Mucosa of descending colon (tissue), 3 donors: Measurements from ENCODE around the gene RPSA. TPM values are rescaled to one million over a fixed set of nuclear protein-coding genes. Genes with fewer than 3 reads are reported as not detected.

Source experiments
- ATAC-seq: fragments of 200-7000 bp; cut with Tn5 transposase; one replicate; pipeline ENCODE4 v1.9.1; 2020; ENCODE audit warnings: mild to moderate bottlenecking, moderate library complexity
- DNase-seq, 3 donors: peaks; one replicate each; pipeline ENCODE4 v3.0.0-alpha.2; 2020
- H3K36me3 ChIP-seq: fragments of 200-600 bp; one replicate; pipeline ENCODE4 v1.8.0; 2021; ENCODE audit warnings: low read depth, mild to moderate bottlenecking
- H3K4me1 ChIP-seq: fragments of 200-600 bp; one replicate; pipeline ENCODE4 v1.8.0; 2021; ENCODE audit warnings: low read depth, mild to moderate bottlenecking
- H3K4me3 ChIP-seq: fragments of 200-600 bp; one replicate; pipeline ENCODE4 v1.8.0; 2021; ENCODE audit warnings: mild to moderate bottlenecking
- H3K9me3 ChIP-seq: fragments of 200-600 bp; one replicate; pipeline ENCODE4 v1.8.0; 2021; ENCODE audit warnings: mild to moderate bottlenecking
- intact Hi-C, 2 donors: fragments of 100-400 bp; cut with DNase I in 1 of 2; cut with micrococcal nuclease in 1 of 2; formaldehyde crosslinking; loops; one replicate each; pipeline versions ENCODE4 v1.11.0 to v1.11.1; 2022; cut with DNase I, micrococcal nuclease
- total RNA-seq, 3 donors: library from RNA; stranded (reverse); fragmentation: NEBNext Ultra II Directional in 2 of 3; extraction: Animal tissue kit (Norgen Biotek cat#: 25700) in 2 of 3; gene quantifications; one replicate each; pipeline versions ENCODE4 v1.2.1 to v1.2.4, GENCODE V29; 2021 to 2023
- TF ChIP-seq, protein P1 (sequence below): fragments of 200-600 bp; IDR thresholded peaks from one replicate; pipeline ENCODE4 v1.8.0; 2022; ENCODE audit warnings: antibody characterized with exemption, mild to moderate bottlenecking
- donor health status: DM: no; HTN: no; CAD: no; lungs with moderate emphysema.
- donor health status: DM: no; HTN: no; CAD: no.
- donor health status: DM: no; HTN: yes; CAD: no.

Gene RPSA
- total RNA-seq, 3 donors from 2014 or later: 692 to 1,050 (median 908) TPM

DNA sequence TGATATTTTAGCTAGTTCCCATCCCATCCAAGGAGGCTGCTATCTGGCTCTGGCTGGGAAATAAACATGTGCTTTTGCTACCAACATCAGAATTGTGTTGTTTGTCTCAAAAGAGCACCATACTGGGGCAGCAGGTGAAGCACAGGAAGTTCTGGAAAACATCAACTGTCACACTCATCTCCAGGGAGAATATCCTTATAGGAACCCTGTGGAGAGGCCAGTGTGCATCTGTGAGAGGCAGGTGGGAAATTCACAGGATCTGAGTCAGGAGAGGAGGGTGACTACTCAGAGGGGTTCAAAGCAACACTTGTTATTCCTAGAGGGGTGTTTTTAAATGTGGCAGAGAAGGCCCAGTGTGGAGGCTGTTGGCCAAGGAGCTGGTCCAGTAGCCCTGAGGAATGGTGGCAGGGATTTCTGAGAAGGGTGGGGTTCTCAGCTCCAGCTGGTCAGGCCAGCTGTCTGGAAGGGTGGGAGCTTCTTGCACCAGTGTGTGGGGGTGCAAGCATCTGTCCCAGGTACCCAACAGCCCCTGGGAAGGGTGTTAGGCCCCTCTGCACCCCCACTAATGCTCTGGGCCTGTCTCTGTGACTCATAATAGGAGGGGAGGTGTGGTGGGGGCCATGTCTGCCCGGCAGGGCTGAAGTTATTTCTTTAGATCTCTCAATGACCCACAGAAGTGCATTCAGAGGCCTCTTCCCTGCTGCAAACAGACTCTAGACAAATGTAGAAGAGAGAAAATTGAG, 28.7 kb downstream of the RPSA start:
- Histone ChIP-seq H3K4me3 (no peak overlapping the region), H3K9me3 (no peaks in the 10 kb centered on the region), H3K4me1 (no peaks in the 10 kb centered on the region), H3K36me3 (no peaks in the 10 kb centered on the region)
- intact Hi-C loops: no loop called here
- TF ChIP-seq, protein P1, sequence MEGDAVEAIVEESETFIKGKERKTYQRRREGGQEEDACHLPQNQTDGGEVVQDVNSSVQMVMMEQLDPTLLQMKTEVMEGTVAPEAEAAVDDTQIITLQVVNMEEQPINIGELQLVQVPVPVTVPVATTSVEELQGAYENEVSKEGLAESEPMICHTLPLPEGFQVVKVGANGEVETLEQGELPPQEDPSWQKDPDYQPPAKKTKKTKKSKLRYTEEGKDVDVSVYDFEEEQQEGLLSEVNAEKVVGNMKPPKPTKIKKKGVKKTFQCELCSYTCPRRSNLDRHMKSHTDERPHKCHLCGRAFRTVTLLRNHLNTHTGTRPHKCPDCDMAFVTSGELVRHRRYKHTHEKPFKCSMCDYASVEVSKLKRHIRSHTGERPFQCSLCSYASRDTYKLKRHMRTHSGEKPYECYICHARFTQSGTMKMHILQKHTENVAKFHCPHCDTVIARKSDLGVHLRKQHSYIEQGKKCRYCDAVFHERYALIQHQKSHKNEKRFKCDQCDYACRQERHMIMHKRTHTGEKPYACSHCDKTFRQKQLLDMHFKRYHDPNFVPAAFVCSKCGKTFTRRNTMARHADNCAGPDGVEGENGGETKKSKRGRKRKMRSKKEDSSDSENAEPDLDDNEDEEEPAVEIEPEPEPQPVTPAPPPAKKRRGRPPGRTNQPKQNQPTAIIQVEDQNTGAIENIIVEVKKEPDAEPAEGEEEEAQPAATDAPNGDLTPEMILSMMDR: no peak
- DNase-seq (no peak), ATAC-seq (no peak)

DNA sequence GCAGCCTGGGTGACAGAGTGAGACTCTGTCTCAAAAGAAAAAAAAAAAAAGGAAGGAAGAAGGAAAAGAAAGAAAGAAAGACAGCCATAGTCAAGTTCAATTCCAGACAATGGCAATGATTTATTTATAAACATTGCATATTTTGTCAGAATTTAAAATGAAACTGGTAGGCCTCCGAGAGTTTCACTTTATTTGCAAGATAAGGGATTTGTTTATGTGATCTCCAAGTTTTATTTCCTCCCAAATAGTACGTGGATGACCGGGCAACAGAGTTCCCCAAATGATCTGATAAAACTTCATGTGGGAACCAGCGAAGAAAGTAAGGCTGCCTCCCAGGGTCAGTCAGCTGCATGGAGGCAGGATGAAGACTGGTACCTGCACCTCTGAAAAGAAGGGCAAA, 32.4 kb downstream of the RPSA start:
- Histone ChIP-seq H3K4me1 (no peaks in the 10 kb centered on the region), H3K4me3 (no peak overlapping the region), H3K36me3 (no peaks in the 10 kb centered on the region), H3K9me3 (no peaks in the 10 kb centered on the region)
- DNase-seq (no peak), ATAC-seq (no peak)
- TF ChIP-seq, protein P1: no peak
- intact Hi-C loops: no loop called here

DNA sequence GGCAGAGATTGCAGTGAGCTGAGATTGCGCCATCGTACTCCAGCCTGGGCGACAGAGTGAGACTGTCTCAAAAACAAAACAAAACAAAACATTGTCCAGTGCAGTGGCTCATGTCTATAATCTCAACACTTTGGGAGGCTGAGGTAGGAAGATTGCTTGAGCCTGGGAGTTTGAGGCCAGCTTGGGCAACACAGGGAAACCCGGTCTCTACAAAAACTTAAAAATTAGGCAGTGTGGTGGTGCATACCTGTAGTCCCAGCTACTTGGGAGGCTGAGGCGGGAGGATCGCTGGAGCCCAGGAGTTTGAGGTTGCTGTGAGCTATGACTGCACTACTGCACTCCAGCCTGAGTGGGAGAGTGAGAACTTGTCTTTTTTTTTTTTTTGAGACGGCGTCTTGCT, 33.8 kb downstream of the RPSA start:
- ATAC-seq: no peak
- Histone ChIP-seq H3K4me1 (no peaks in the 10 kb centered on the region), H3K4me3 (no peak overlapping the region), H3K36me3 (no peaks in the 10 kb centered on the region), H3K9me3 (no peaks in the 10 kb centered on the region)
- no peak for DNase-seq
- TF ChIP-seq, protein P1: no peak
- intact Hi-C loops: loop anchor here in 1 of 2 donors (10.0 kb wide), 1 partner anchor 54 kb away; no protein-coding TSS in a partner anchor

DNA sequence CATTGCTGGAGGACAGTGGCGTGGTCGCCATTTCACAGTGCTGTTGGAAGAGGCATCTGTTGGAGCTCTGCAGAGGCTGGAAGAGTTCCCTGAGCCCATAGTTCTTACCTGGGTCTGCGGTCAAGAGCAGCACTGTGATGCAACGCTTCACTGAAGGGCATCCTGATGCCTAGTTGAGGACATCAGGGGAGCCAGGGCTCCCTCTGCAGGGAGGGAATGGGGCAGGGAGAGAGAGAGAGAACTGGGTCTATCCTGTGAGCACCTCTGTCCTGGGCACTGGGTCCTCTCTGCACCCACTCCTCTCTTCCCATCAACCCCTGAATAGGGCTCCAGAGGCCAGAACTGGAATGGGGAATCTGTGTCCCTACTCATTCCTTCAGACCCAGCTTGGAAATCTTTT, 37.0 kb downstream of the RPSA start:
- DNase-seq (no peak), ATAC-seq (no peak)

DNA sequence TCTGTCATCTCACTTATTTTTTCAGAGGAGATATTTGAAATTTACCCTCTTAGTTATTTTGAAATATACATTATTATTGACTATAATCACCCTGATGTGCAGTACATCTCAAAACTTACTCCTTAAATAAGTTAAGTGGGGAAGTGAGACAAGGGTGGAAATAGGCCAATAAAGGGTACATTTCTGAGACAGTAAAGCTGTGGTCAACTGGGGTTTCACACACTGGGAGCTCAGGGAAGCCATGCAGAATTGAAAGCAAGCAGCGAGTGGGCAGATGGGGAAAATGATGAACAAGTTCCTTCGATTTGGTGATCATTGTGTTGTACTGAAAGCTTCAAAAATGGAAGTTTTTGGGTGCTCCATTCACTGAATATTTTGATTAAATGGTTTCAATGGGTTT, 39.4 kb downstream of the RPSA start:
- Histone ChIP-seq H3K9me3 (no peaks in the 10 kb centered on the region), H3K36me3 (no peaks in the 10 kb centered on the region), H3K4me1 (peaks cover 11% of the 10 kb centered on the region), H3K4me3 (no peak overlapping the region)
- DNase-seq (no peak), ATAC-seq (no peak)
- intact Hi-C loops: loop anchor here (5.0 to 10.0 kb wide), 2 partner anchors 49 to 51 kb away; no protein-coding TSS in a partner anchor
- TF ChIP-seq, protein P1: no peak

More for the DNA sequence above, 37.0 kb downstream of the RPSA start:
- Histone ChIP-seq H3K4me1 (peaks cover 5% of the 10 kb centered on the region), H3K4me3 (no peak overlapping the region), H3K9me3 (no peaks in the 10 kb centered on the region), H3K36me3 (no peaks in the 10 kb centered on the region)
- TF ChIP-seq, protein P1: no peak
- intact Hi-C loops: loop anchor here in 1 of 2 donors (10.0 kb wide), 1 partner anchor 51 kb away; no protein-coding TSS in a partner anchor
